H4 (cell line): ENCODE measurements around the gene RFLNA. TPM values are rescaled to one million over a fixed set of nuclear protein-coding genes. Genes with fewer than 3 reads are reported as not detected.

Experiments
- DNase-seq: peaks from one replicate; pipeline ENCODE4 v3.0.0-alpha.2; 2015; ENCODE audit warnings: low spot score
- total RNA-seq: library from RNA; depleted of rRNA; stranded (reverse); fragments of >200 nt; shearing (Covaris generic); gene quantifications from 2 replicates; pipeline ENCODE4 v1.2.3, GENCODE V29; 2014

Gene RFLNA
- total RNA-seq, 1 experiment from 2014 or later = not detected

- no peak for DNase-seq
These were observed 42.0 kb downstream of the RFLNA start for GRCh38 chr12:124336742-124337520.

DNA sequence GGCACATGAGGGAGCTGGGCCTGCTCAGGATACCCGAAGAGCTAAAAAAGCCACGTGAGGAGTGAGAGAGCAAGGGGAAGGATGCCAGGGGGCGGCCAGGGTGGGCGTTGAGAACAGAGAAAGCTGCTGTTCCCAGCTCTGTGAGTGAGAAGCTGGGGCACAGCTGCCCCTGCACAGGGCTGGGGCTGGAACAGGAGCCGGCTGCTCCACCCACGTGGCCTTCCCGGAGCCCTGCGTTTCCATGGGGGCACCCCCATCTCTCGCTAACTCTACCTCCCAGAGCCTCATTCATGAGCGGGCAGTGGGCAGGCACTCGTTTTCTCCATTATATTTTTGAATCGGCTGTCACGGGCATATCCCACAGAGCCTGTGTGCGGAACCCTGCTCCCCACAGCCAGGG lies 42.7 kb downstream of the RFLNA start:
- DNase-seq = no peak

DNA sequence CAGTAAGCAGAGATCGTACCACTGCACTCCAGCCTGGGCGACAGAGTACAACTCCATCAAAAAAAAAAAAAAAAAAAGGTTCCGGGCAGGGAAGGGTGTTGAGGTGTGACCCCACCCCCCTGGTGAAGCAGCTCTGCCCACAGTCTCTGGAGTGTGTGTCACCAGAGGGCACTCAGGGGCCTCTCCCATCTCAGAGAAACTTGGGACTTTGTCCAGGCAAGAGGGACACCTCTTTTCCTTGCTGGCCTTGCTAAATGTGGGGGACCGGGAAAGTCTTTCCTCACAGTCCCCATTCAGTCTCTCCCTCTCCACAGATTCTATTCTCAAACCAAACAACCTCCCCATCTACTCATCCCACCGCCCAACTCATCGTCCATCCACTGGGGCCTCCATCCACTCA lies 43.6 kb downstream of the RFLNA start:
- DNase-seq = no peak

- no peak for DNase-seq
These were observed 44.1 kb downstream of the RFLNA start for GRCh38 chr12:124338876-124339603.

DNA sequence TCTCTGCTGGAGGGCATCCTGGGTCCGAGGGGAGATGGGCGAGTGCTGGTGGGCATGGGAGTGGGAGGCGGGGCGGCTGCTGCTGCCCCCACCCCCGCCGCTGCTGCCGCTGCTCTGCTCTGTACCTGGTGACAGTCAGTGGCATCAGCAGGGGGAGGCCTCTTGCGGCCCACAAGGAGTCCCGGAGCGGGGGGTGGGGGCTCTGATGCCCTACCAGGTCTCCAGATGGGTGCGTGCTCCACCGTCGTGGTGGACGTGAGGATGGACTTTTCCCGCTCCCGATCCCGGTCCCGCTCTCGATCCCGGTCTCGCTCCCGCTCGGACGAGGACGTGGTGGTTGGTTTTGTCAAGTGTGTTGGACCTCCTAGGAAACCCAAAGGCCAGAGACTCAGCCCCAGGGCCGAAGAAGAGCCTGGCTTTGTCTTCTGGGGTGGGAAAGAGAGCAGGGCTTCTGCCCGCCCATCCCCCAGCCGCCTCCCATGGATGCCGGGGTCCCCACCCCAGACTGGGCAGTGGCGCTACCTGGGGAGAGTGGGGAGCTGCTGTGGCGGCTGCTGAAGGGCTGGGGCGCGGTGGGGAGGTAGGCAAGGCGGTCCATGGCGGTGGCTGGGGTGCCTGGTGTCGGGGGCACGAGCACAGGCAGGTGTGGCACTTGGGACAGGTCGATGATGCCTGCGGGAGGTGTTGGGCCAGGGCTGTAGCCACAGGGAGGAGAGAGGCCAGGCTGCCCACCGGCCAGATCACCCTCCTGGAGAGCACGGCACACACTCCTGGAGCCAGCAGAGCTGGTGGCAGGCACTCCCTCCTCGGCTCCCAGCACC lies 45.4 kb downstream of the RFLNA start:
- no peak for DNase-seq

DNA sequence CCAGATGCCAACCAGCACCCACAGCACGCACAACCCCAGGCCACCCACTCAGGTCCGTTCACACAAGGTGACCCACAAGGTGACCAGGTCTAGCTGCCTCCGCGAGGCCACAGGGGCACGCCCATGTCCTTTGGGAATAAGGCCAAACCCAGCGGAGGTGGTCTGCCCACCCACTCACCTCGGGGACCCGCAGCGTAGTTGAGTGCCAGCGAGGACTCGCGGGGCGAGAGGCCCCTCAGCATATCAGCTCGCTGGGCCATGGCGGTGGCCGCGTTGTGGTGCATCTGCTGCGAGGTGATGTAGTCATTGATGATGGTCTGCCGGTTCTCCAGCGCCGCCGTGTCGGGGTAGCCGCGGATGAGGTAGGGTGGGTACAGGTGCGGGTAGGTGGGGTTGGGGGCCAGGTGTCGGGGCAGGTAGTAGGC lies 46.8 kb downstream of the RFLNA start:
- DNase-seq = no peak

GRCh38 chr12:124344022-124344421 lies 49.1 kb downstream of the RFLNA start:
- DNase-seq = no peak

GRCh38 chr12:124344526-124344925 lies 49.6 kb downstream of the RFLNA start:
- DNase-seq = no peak

DNA sequence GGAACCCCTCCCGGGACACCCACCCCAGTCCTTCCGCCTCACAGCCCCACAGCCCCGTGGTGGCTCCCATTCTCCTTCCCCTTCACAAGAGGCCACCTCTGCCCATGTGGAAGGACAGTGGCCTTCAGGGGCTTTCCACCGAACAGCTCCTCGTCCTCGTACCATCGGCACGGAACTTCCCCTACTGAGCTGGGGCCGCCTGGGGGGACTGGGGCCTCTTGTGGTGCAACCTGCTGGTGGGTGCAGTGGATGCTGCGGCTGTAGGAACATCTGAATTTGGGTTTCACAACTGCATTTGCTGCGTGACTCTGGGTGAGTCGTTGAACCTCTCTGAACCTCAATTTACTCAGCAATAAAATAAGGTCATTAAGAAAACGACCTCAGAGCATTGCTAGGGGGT lies 50.9 kb downstream of the RFLNA start:
- no peak for DNase-seq

GRCh38 chr12:124346425-124347168 lies 51.7 kb downstream of the RFLNA start:
- no peak for DNase-seq

DNA sequence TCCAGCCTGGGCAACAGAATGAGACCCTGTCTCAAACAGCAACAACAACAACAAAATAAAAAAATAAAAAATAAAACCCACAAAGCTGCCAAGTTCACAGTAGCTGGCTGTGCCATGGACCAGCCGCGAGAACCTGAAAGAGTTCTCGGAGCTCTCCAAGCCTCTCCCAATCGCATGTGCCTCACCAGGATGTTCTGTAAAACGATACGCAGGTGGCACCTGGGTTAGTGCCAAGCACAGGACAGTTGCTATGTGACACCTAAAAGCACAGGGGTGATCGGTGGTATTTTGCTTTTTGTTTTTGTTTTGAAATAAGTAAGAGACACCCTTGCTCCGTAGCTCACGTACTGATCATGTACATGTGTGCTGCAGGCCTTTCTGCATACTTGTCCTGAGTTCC lies 52.4 kb downstream of the RFLNA start:
- DNase-seq = no peak

DNA sequence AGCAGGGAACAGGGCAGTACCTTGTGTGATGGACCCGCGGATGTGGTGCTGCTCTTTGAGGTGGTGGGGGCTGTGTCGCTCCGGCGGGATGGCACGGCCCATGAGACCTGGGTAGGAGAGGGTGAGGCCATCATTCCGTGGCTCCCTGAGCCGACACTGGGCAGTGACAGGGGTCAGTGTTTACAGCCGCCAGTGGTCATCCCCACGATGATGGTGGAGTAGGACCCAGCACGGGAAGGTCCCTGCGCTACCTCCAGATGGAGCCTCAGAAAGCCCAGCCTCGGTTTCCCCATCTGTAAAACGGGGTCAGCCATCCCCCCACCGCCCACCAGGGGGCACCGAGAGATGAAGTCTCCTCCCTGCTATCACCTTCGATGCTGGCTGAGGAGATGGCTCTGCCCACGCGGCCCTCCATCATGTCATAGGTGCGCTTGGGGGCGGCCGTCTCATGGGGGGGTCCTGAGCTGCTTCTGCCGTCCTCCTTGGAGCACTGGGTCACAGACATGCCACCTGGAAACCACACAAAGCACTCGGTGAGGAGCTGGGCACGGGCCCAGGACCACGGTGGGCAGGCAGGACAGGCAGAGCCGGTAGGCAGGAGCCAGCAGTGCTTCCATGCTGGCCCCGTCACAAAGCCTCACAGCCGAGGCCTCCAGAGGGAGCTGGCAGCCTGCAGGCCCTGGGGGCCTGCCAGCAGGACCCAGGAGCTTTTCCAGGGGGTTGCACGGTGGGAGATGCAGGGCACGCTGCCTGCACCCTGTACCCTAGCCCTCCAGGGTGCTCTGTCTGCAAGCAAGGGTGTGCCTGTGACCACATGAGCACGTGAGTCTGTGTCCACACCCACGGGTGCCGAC lies 53.1 kb downstream of the RFLNA start:
- no peak for DNase-seq

- DNase-seq = no peak
These were observed 53.9 kb downstream of the RFLNA start for GRCh38 chr12:124348659-124349380.

DNA sequence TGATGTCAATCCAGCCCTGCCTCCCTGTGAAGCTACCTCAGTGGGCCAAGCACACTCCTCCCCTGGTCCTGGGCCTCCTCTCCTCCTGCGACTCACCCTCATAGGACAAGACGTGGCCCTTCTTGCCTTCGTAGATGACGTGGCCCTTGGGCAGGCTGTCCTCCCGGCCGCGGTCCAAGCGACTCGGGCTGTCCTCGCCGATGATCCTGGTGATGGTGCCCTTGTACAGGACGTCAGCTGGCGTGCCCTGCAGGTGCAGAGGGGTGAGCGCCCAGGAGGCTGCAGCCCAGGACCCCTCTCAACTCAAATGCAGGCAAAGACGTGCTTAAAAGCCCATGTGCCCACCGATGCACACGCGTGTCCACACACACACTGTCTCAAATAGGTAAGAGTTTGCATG lies 55.6 kb downstream of the RFLNA start:
- DNase-seq = no peak

- DNase-seq = no peak
These were observed 56.5 kb downstream of the RFLNA start for GRCh38 chr12:124351422-124351821.

- DNase-seq = no peak
These were observed 57.4 kb downstream of the RFLNA start for GRCh38 chr12:124352257-124352656.

- DNase-seq = no peak
These were observed 57.9 kb downstream of the RFLNA start for GRCh38 chr12:124352839-124353238.

DNA sequence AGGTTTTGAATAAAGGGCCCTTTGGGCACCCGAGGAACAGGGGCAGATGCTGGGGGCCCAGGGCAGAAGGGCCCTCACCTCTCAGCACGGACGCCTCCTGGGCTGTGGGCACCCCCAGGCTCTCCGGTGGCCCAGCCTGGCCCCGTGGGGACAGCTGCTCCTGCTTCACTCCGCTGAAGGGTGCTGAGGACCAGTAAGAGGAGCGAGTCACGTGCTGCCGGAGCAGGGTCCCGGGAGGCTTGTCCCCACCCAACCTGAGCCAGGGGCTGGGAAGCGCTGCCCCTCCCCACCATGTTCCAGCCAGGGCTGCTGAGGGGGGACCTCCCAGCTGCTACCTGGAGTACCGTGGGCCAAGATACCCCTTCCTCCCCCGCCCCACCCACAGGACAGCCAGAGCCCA lies 59.5 kb downstream of the RFLNA start:
- no peak for DNase-seq

GRCh38 chr12:124356221-124356620 lies 61.3 kb downstream of the RFLNA start:
- no peak for DNase-seq

DNA sequence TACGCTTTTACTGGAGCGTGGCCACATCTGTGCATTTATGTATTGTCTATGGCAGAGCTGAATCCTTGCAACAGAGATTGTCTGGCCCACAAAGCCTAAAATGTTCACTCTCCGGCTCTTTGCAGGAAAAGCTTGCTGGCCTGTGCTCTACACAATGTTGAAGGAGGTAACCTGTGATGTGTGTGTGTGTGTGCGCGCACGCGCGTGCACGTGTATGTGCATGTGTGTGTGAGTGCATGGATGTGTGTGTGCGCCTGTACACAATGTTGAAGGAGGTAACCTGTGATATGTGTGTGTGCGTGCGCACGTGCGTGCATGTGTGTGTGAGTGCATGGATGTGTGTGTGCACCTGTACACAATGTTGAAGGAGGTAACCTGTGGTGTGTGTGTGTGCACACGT lies 62.7 kb downstream of the RFLNA start:
- no peak for DNase-seq
